Ammon's horn (tissue), 1 donor: ENCODE data around the gene FRMPD1.

Source experiments
- DNase-seq: peaks from one replicate; pipeline ENCODE4 v3.0.0-alpha.2; 2016; ENCODE audit warnings: low spot score

The FRMPD1 gene

GRCh38 chr9:37626708-37627292 is 24.0 kb upstream of the FRMPD1 start:
- no peak for DNase-seq

- no peak for DNase-seq
These were observed 18.3 kb upstream of the FRMPD1 start for GRCh38 chr9:37632479-37632878.

- DNase-seq = no peak
These were observed 14.9 kb upstream of the FRMPD1 start for GRCh38 chr9:37635808-37636207.

GRCh38 chr9:37636511-37637448 is 14.0 kb upstream of the FRMPD1 start:
- no peak for DNase-seq

- DNase-seq = no peak
These were observed 11.5 kb upstream of the FRMPD1 start for GRCh38 chr9:37639109-37639762.

GRCh38 chr9:37639841-37640240 is 10.9 kb upstream of the FRMPD1 start:
- no peak for DNase-seq

GRCh38 chr9:37640246-37640645 is 10.5 kb upstream of the FRMPD1 start:
- no peak for DNase-seq

GRCh38 chr9:37641331-37641730 is 9.4 kb upstream of the FRMPD1 start:
- no peak for DNase-seq

GRCh38 chr9:37643214-37643613 is 7.5 kb upstream of the FRMPD1 start:
- no peak for DNase-seq

- DNase-seq = no peak
These were observed 4.7 kb upstream of the FRMPD1 start for GRCh38 chr9:37645903-37646506.

GRCh38 chr9:37650299-37650872 is 368 bp upstream of the FRMPD1 start:
- no peak for DNase-seq

GRCh38 chr9:37652261-37652660 is 1.5 kb downstream of the FRMPD1 start:
- no peak for DNase-seq

GRCh38 chr9:37653385-37653784 is 2.6 kb downstream of the FRMPD1 start:
- no peak for DNase-seq

- no peak for DNase-seq
These were observed 6.2 kb downstream of the FRMPD1 start for GRCh38 chr9:37656936-37657335.

GRCh38 chr9:37660691-37661090 is 9.9 kb downstream of the FRMPD1 start:
- no peak for DNase-seq

GRCh38 chr9:37663926-37664325 is 13.2 kb downstream of the FRMPD1 start:
- DNase-seq = no peak

GRCh38 chr9:37667706-37668105 is 17.0 kb downstream of the FRMPD1 start:
- no peak for DNase-seq

GRCh38 chr9:37668116-37668601 is 17.4 kb downstream of the FRMPD1 start:
- DNase-seq = no peak

- no peak for DNase-seq
These were observed 18.5 kb downstream of the FRMPD1 start for GRCh38 chr9:37669232-37669631.

- no peak for DNase-seq
These were observed 24.9 kb downstream of the FRMPD1 start for GRCh38 chr9:37675661-37676060.

- peak; percentile 85 for DNase-seq
These were observed 25.7 kb downstream of the FRMPD1 start for GRCh38 chr9:37676411-37676830.

- DNase-seq = no peak
These were observed 26.7 kb downstream of the FRMPD1 start for GRCh38 chr9:37677435-37677834.
